GM12878 (cell line): Measurements from ENCODE around the gene RBM15. TPM values are rescaled to one million over a fixed set of nuclear protein-coding genes. Genes with fewer than 3 reads are reported as not detected.

ENCODE experiments used
- ATAC-seq: fragments of 200-7000 bp; cut with Tn5 transposase; 3 replicates; pipeline ENCODE4 v1.9.1; 2020; ENCODE audit warnings: mild to moderate bottlenecking, moderate library complexity
- BruUV-seq: library from RNA; stranded (reverse); fragments of 400-500 nt; replicated peaks from 2 replicates; lab custom pipeline; 2021; lab: Mats Ljungman, UMichigan
- CTCF ChIA-PET: fragments of 300-600 bp; sonication (Branson Sonifier 250); formaldehyde crosslinking; extraction: SDS; loops from one replicate; lab custom pipeline; 2021; ENCODE audit warnings: inconsistent platforms; lab: Yijun Ruan, JAX
- POLR2A ChIA-PET: fragments of 350-600 bp; formaldehyde crosslinking; extraction: SDS; loops from one replicate; lab custom pipeline; 2021; ENCODE audit warnings: inconsistent platforms; lab: Charles Lee
- RAD21 ChIA-PET: fragments of 300-600 bp; sonication (Branson Sonifier 250); formaldehyde crosslinking; loops from one replicate; lab custom pipeline; 2023; ENCODE audit warnings: antibody characterized with exemption; ENCODE audit not compliant: unreplicated experiment; lab: Charles Lee
- SMC1A ChIA-PET: fragments of 300-600 bp; sonication (Branson Sonifier 250); formaldehyde crosslinking; loops from one replicate; lab custom pipeline; 2023; ENCODE audit not compliant: unreplicated experiment, uncharacterized antibody; lab: Charles Lee
- DNase-seq: peaks from one replicate; pipeline ENCODE4 v3.0.0-alpha.2; 2011; ENCODE audit warnings: low read depth, low spot score
- FAIRE-seq: peaks from 3 replicates; lab custom pipeline; 2011; peaks lifted over from hg19 to GRCh38; lab: Jason Lieb, UNC
- H2AFZ ChIP-seq: 2 replicates; pipeline ENCODE4 v1.6.0; 2011; ENCODE audit warnings: low read depth, low read length, control low read depth; ENCODE audit not compliant: control insufficient read depth
- H3K27ac ChIP-seq: 2 replicates; pipeline ENCODE4 v1.5.1; 2011; ENCODE audit warnings: control low read depth; ENCODE audit not compliant: control insufficient read depth, insufficient read depth
- H3K27me3 ChIP-seq, 2 experiments: replicated peaks in 1 of 2; 2 replicates each; pipeline versions ENCODE4 v1.6.0 to v1.6.1; 2011; ENCODE audit warnings: low read length in 1 of 2; ENCODE audit not compliant: control insufficient read depth in 2 of 2, insufficient read depth in 2 of 2
- H3K36me3 ChIP-seq, 2 experiments: 2 replicates each; pipeline ENCODE4 v1.5.1; 2011; ENCODE audit warnings: low read length in 1 of 2; ENCODE audit not compliant: control insufficient read depth in 2 of 2, insufficient read depth in 2 of 2
- H3K4me1 ChIP-seq: 2 replicates; pipeline ENCODE4 v1.6.1; 2011; ENCODE audit warnings: mild to moderate bottlenecking, low read length, moderate library complexity, mixed read lengths; ENCODE audit not compliant: control insufficient read depth, insufficient read depth
- H3K4me2 ChIP-seq: 2 replicates; pipeline ENCODE4 v1.6.0; 2011; ENCODE audit warnings: control low read depth; ENCODE audit not compliant: control insufficient read depth, insufficient read depth
- H3K4me3 ChIP-seq: fragments of 200-600 bp; sonication (generic); 2 replicates; pipeline ENCODE4 v1.5.1; 2016
- H3K79me2 ChIP-seq: 2 replicates; pipeline ENCODE4 v1.6.0; 2011; ENCODE audit warnings: low read length; ENCODE audit not compliant: control insufficient read depth, insufficient read depth
- H3K9ac ChIP-seq: 2 replicates; pipeline ENCODE4 v1.8.0; 2011; ENCODE audit warnings: low read length, control low read depth, mixed read lengths; ENCODE audit not compliant: control insufficient read depth, insufficient read depth
- H3K9me3 ChIP-seq: replicated peaks from 3 replicates; pipeline ENCODE4 v1.5.1; 2011; ENCODE audit warnings: mild to moderate bottlenecking, low read length; ENCODE audit not compliant: control insufficient read depth, insufficient read depth
- H4K20me1 ChIP-seq: 2 replicates; pipeline ENCODE4 v1.6.0; 2011; ENCODE audit not compliant: control insufficient read depth, insufficient read depth
- HDAC2 ChIP-seq: fragments of 200-600 bp; sonication (generic); IDR thresholded peaks from 2 replicates; pipeline ENCODE4 v1.6.1; 2017
- IRF4 ChIP-seq: IDR thresholded peaks from 2 replicates; pipeline ENCODE4 v1.6.1; 2011; ENCODE audit warnings: low read depth, low read length
- KDM1A ChIP-seq: fragments of 200-600 bp; sonication (generic); IDR thresholded peaks from 2 replicates; pipeline ENCODE4 v1.6.1; 2016; ENCODE audit warnings: borderline replicate concordance
- NFYA ChIP-seq: IDR thresholded peaks from 2 replicates; pipeline ENCODE4 v1.6.1; 2011; ENCODE audit warnings: low read depth, mild to moderate bottlenecking, low read length, improper control_type of control experiment, borderline replicate concordance
- RELA ChIP-seq: fragments of 450-650 bp; IDR thresholded peaks from 2 replicates; pipeline ENCODE4 v1.8.0; 2014; ENCODE audit warnings: borderline replicate concordance; ENCODE audit not compliant: partially characterized antibody
- REST ChIP-seq: IDR thresholded peaks from 2 replicates; pipeline ENCODE4 v1.6.1; 2012; ENCODE audit warnings: mild to moderate bottlenecking, low read depth, low read length
- SMC3 ChIP-seq: IDR thresholded peaks from 2 replicates; pipeline ENCODE4 v1.6.1; 2011; ENCODE audit warnings: low read length, improper control_type of control experiment, borderline replicate concordance
- SP1 ChIP-seq: IDR thresholded peaks from one replicate; pipeline ENCODE4 v1.6.1; 2011; ENCODE audit warnings: low read depth, low read length
- STAT1 ChIP-seq: fragments of 450-650 bp; conservative IDR thresholded peaks from 2 replicates; pipeline ENCODE4 v1.6.1; 2014; ENCODE audit warnings: antibody characterized with exemption, mild to moderate bottlenecking
- ZSCAN29 ChIP-seq: fragments of 450-650 bp; IDR thresholded peaks from 2 replicates; pipeline ENCODE4 v1.6.1; 2017; ENCODE audit warnings: mild to moderate bottlenecking, moderate library complexity
- WGBS: methylation state at CpG from one replicate; pipeline ENCODE4 v1.1.6; 2016; ENCODE audit warnings: low lambda C conversion rate; ENCODE audit not compliant: insufficient replicate concordance, insufficient coverage; ENCODE audit errors: missing lambda C conversion rate; 5-methylcytosine and 5-hydroxymethylcytosine counted together
- in situ Hi-C: fragments of 300-500 bp; cut with MboI; formaldehyde crosslinking; loops from 9 replicates; pipeline ENCODE4 v1.14.3; 2018; ENCODE audit warnings: mixed read lengths
- intact Hi-C: fragments of 100-400 bp; cut with micrococcal nuclease; formaldehyde crosslinking; loops from one replicate; pipeline ENCODE4 v1.14.2; 2022; ENCODE audit not compliant: unreplicated experiment
- polyA plus RNA-seq, 11 experiments: library from polyadenylated mRNA; depleted of rRNA in 4 of 11; unstranded in 6 of 11; stranded (reverse) in 5 of 11; fragments of >200 nt; fragmentation: Nextera tagmentation in 4 of 11; fragmentation: Illumina TruSeq in 1 of 11; extraction: Ambion mirVana in 4 of 11; extraction: Trizol in 1 of 11; gene quantifications; 1 replicate in 1 of 11; 2 replicates in 10 of 11; pipeline versions ENCODE4 v1.2.1 to v1.2.3, GENCODE V29; 2011 to 2016; ENCODE audit warnings: inconsistent platforms in 2 of 11, missing spikeins in 2 of 11, low read depth in 1 of 11
- total RNA-seq, 4 experiments: library from RNA; depleted of rRNA in 3 of 4; stranded (reverse); fragments of >200 nt in 3 of 4; fragmentation: Illumina TruSeq in 1 of 4; extraction: Trizol in 1 of 4; gene quantifications; 2 replicates each; pipeline versions ENCODE4 v1.2.1 to v1.2.3, GENCODE V29; 2013 to 2021
- TF ChIP-seq, protein P1 (sequence below): fragments of 450-650 bp; IDR thresholded peaks from 2 replicates; pipeline ENCODE4 v1.6.1; 2016; ENCODE audit warnings: mild to moderate bottlenecking
- TF ChIP-seq, protein P2 (sequence below): IDR thresholded peaks from 2 replicates; pipeline ENCODE4 v1.6.1; 2011; ENCODE audit warnings: borderline replicate concordance, low read depth, mild to moderate bottlenecking, moderate library complexity, mixed read lengths, low read length; ENCODE audit not compliant: insufficient read depth; ENCODE audit errors: extremely low read length

The RBM15 gene
- total and polyA plus RNA-seq, 10 of the 15 experiments (the other 5 are each of a cell fraction or from before 2014, with no cell fraction given) = 3.1 to 63.2 (median 26.7) TPM

DNA sequence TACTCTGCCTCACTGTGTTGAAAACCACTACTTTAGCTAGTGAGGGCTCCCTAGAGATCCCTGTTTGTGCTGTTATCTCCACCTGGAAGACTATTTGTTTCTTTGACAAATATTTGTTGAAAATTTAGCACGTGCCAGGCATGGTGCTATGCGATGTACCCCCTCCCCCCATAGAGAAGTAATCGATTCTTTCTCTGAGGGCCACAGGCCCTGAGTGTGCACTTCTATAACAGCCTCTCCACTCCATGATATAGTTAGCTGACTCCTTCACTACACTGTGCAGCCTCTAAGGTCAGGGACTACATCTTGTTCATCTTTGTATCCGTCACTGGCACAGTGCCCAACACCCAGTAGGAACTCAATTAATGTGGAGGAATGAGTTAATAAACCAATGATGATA, 17.3 kb upstream of the RBM15 start (continued):
- TF ChIP-seq REST (no peak), HDAC2 (no peak), NFYA (no peak), STAT1 (no peak)
- TF ChIP-seq, protein P1, sequence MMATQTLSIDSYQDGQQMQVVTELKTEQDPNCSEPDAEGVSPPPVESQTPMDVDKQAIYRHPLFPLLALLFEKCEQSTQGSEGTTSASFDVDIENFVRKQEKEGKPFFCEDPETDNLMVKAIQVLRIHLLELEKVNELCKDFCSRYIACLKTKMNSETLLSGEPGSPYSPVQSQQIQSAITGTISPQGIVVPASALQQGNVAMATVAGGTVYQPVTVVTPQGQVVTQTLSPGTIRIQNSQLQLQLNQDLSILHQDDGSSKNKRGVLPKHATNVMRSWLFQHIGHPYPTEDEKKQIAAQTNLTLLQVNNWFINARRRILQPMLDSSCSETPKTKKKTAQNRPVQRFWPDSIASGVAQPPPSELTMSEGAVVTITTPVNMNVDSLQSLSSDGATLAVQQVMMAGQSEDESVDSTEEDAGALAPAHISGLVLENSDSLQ = no peak

DNA sequence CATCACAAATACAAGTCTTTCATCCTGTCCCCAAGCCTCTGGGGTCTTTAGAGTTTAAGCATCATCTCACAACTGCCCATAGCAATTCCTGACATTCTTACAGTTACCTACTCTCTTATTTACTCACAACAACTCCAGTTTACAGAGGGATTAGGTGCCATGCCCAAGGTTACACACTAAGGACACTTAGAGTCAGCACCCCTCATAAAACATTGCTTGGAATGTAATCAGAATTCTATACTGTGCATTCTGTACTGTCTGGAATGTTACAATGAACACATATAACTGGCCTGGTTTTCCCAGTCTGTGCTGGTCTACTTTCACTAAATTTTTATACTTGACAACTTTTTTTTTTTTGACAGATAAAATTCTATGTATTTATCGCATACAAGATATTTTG, 14.5 kb upstream of the RBM15 start:
- no TSS peak for BruUV-seq
- no peaks in the 10 kb centered on the region for H3K36me3 ChIP-seq
- no peaks in the 10 kb centered on the region for H3K9me3 ChIP-seq
- H3K4me1 ChIP-seq = no peaks in the 10 kb centered on the region
- RAD21 ChIA-PET = no interaction called here
- no peak overlapping the region for H3K27ac ChIP-seq
- intact Hi-C loops = no loop called here
- no peak overlapping the region for H3K4me2 ChIP-seq
- H4K20me1 ChIP-seq = no peaks in the 10 kb centered on the region
- ATAC-seq = no peak
- CTCF ChIA-PET = interaction anchor here (1.1 kb wide), 1 partner anchor 135 kb away, joined by 3 read pairs; no protein-coding TSS in a partner anchor
- POLR2A ChIA-PET = no interaction called here
- WGBS = 36% methylated on average over 1 of the region's 1 CpG
- no peak for DNase-seq
- no peak overlapping the region for H3K9ac ChIP-seq
- in situ Hi-C loops = no loop called here
- TF ChIP-seq SMC3 (no peak), RELA (no peak), ZSCAN29 (no peak), IRF4 (no peak), SP1 (no peak), KDM1A (no peak)
- TF ChIP-seq, protein P2, sequence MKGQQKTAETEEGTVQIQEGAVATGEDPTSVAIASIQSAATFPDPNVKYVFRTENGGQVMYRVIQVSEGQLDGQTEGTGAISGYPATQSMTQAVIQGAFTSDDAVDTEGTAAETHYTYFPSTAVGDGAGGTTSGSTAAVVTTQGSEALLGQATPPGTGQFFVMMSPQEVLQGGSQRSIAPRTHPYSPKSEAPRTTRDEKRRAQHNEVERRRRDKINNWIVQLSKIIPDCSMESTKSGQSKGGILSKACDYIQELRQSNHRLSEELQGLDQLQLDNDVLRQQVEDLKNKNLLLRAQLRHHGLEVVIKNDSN = no peak
- H3K79me2 ChIP-seq = no peaks in the 10 kb centered on the region
- no peaks in the 10 kb centered on the region for H3K27me3 ChIP-seq
- H3K4me3 ChIP-seq = no peak overlapping the region
- FAIRE-seq = no peak
- H2AFZ ChIP-seq = no peak overlapping the region
- SMC1A ChIA-PET = interaction anchor here (22.8 kb wide), 1 partner anchor 116 kb away, joined by 524 read pairs; the partner anchor contains the start of gene KCNC4
